ENCODE results near the gene RASSF8. TPM values are rescaled to one million over a fixed set of nuclear protein-coding genes. Genes with fewer than 3 reads are reported as not detected.
A peak's percentile ranks its signal among the peaks of the same experiment; 100 is the strongest.

The RASSF8 gene
- total and polyA plus RNA-seq, 4 donors: 10.6 to 86.7 (median 47.3) TPM

DNA sequence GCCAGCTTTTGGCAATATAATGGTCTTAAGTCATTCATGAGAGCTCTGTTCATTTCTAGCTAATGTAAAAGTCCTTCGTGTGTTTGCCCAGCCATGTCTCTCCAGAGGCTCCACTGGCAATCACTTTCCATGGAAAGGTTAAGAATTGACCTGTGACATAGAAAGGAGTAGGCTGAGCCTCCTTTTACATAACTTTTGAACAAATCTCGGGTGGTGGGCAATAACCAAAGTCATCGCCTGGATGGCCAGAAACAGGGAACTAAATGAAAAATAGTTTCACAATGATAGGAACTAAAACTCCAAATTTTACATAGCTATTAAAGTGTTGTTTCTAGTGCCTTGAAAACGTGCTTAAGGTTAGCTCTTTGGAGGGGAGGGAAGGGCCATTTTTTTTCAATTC is 159.8 kb downstream of the RASSF8 start:
- no peak for DNase-seq
- Histone ChIP-seq H3K27ac (ENCODE audit: low read depth in 1 of 2, low read length in 2 of 2) (no peak overlapping the region), H3K27me3 (ENCODE audit: control insufficient read depth in 1 of 2, insufficient read depth in 2 of 2, low read length in 1 of 2) (no peaks in the 10 kb centered on the region), H3K4me1 (ENCODE audit: control insufficient read depth in 1 of 2, insufficient read depth in 2 of 2, low read length in 2 of 2) (no peaks in the 10 kb centered on the region), H3K9me3 (ENCODE audit: control insufficient read depth, low read length) (no peaks in the 10 kb centered on the region), H3K36me3 (ENCODE audit: control insufficient read depth in 1 of 2, insufficient read depth in 2 of 2, low read length in 1 of 2) (no peaks in the 10 kb centered on the region), H3K4me3 (ENCODE audit: low read length in 2 of 2) (no peak overlapping the region)
- no peak for ATAC-seq (ENCODE audit: low FRiP score)
- intact Hi-C loops (cut with DNase I): loop anchor here (5.0 to 10.0 kb wide), 2 partner anchors 154 to 494 kb away; no protein-coding TSS in a partner anchor
- WGBS, 2 donors: 79 to 87% methylated on average over 4 of the region's 4 CpGs

DNA sequence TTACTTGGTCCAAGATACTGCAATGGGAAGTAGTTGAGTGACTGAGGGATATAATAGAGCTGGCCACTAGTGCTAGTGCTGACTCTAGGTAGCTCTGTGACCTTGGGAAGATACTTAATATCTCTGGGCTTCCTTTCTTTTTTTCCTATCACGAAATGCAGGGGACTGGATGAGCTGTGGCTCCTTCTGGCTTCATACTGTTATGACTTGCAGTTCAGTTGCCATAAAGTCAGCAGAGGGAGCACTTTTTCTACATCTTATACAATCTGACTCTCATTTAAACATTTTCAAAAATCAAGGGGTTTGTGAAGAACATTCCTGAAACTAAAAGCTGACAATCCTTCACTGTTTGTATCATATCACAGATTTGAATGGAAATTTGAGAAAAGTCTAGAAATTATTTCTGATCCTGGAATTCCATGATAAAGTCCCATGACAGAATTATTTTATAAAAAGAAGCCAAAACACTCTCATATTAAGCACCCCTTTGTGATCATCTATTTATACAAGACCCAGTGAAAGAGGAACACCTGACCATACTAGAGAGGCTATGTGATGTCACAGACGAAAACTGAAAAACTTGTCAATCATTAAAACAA is 161.0 kb downstream of the RASSF8 start:
- Histone ChIP-seq H3K27ac (ENCODE audit: low read depth in 1 of 2, low read length in 2 of 2) (no peak overlapping the region), H3K9me3 (ENCODE audit: control insufficient read depth, low read length) (no peaks in the 10 kb centered on the region), H3K4me3 (ENCODE audit: low read length in 2 of 2) (no peak overlapping the region), H3K4me1 (ENCODE audit: control insufficient read depth in 1 of 2, insufficient read depth in 2 of 2, low read length in 2 of 2) (no peaks in the 10 kb centered on the region), H3K36me3 (ENCODE audit: control insufficient read depth in 1 of 2, insufficient read depth in 2 of 2, low read length in 1 of 2) (no peaks in the 10 kb centered on the region), H3K27me3 (ENCODE audit: control insufficient read depth in 1 of 2, insufficient read depth in 2 of 2, low read length in 1 of 2) (no peaks in the 10 kb centered on the region)
- WGBS, 2 donors: 8 to 21% methylated on average over 2 of the region's 2 CpGs
- intact Hi-C loops (cut with DNase I): loop anchor here (5.0 to 10.0 kb wide), 2 partner anchors 155 to 493 kb away; no protein-coding TSS in a partner anchor
- DNase-seq: no peak
- ATAC-seq (ENCODE audit: low FRiP score): no peak

DNA sequence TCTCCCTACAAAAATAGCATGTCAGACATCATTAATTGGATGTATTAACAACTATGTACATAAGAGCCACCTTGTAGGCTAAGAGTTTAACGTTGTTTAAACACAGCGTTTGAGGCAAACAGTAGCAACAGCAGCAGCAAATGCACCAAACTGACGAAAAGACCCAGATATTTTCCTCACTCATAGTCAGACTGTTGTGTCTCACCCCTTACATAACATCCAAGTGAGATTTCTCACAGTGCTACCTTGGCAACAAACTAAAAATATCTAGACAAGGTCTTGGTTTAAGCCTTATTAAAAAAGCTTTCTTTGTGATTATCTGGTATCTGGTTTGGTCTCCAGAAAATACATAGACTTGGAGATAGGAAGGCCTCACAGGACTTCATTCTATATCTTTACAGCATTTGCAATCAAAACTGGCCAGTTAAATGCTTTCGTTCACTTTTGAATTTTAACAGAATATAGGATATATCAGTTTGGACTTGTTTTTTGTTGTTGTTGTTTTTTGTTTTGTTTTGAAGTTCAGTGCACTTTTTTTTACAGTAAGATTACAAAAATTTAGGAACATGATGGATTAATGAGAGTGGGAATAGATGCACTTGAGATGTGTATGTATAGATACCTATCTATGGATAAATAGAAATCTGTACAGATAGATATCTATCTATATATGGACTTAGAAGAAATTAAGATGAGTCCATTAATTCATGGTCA is 162.2 kb downstream of the RASSF8 start:
- 37 to 44% methylated on average over 4 of the region's 4 CpGs for WGBS, 2 donors
- intact Hi-C loops (cut with DNase I): loop anchor here (5.0 to 10.0 kb wide), 3 partner anchors 77 to 304 kb away; partner anchors contain the start of gene SSPN (in 1 of the 2)
- Histone ChIP-seq H3K27ac (ENCODE audit: low read depth in 1 of 2, low read length in 2 of 2) (peak overlapping the region; percentile 32 to 35), H3K36me3 (ENCODE audit: control insufficient read depth in 1 of 2, insufficient read depth in 2 of 2, low read length in 1 of 2) (no peaks in the 10 kb centered on the region), H3K4me3 (ENCODE audit: low read length in 2 of 2) (no peak overlapping the region), H3K4me1 (ENCODE audit: control insufficient read depth in 1 of 2, insufficient read depth in 2 of 2, low read length in 2 of 2) (no peaks in the 10 kb centered on the region), H3K9me3 (ENCODE audit: control insufficient read depth, low read length) (no peaks in the 10 kb centered on the region), H3K27me3 (ENCODE audit: control insufficient read depth in 1 of 2, insufficient read depth in 2 of 2, low read length in 1 of 2) (no peaks in the 10 kb centered on the region)
- DNase-seq: no peak
- no peak for ATAC-seq (ENCODE audit: low FRiP score)

GRCh38 chr12:26121323-26122060 is 163.0 kb downstream of the RASSF8 start:
- Histone ChIP-seq H3K27me3 (ENCODE audit: control insufficient read depth in 1 of 2, insufficient read depth in 2 of 2, low read length in 1 of 2) (no peaks in the 10 kb centered on the region), H3K4me1 (ENCODE audit: control insufficient read depth in 1 of 2, insufficient read depth in 2 of 2, low read length in 2 of 2) (no peaks in the 10 kb centered on the region), H3K9me3 (ENCODE audit: control insufficient read depth, low read length) (no peaks in the 10 kb centered on the region), H3K27ac (ENCODE audit: low read depth in 1 of 2, low read length in 2 of 2) (peak overlapping the region; percentile 68 to 90), H3K4me3 (ENCODE audit: low read length in 2 of 2) (peak overlapping the region; percentile 96 to 97), H3K36me3 (ENCODE audit: control insufficient read depth in 1 of 2, insufficient read depth in 2 of 2, low read length in 1 of 2) (no peaks in the 10 kb centered on the region)
- ATAC-seq (ENCODE audit: low FRiP score): no peak
- no peak for DNase-seq
- intact Hi-C loops (cut with DNase I): loop anchor here (5.0 to 10.0 kb wide), 3 partner anchors 76 to 303 kb away; partner anchors contain the start of gene SSPN (in 1 of the 2)
- 23 to 26% methylated on average over 15 of the region's 15 CpGs for WGBS, 2 donors

- Histone ChIP-seq H3K4me1 (ENCODE audit: control insufficient read depth in 1 of 2, insufficient read depth in 2 of 2, low read length in 2 of 2) (no peaks in the 10 kb centered on the region), H3K27ac (ENCODE audit: low read depth in 1 of 2, low read length in 2 of 2) (peak overlapping the region; percentile 68 to 90), H3K4me3 (ENCODE audit: low read length in 2 of 2) (peak overlapping the region; percentile 96 to 97), H3K36me3 (ENCODE audit: control insufficient read depth in 1 of 2, insufficient read depth in 2 of 2, low read length in 1 of 2) (no peaks in the 10 kb centered on the region), H3K27me3 (ENCODE audit: control insufficient read depth in 1 of 2, insufficient read depth in 2 of 2, low read length in 1 of 2) (no peaks in the 10 kb centered on the region), H3K9me3 (ENCODE audit: control insufficient read depth, low read length) (no peaks in the 10 kb centered on the region)
- WGBS, 2 donors: 0 to 1% methylated on average over 30 to 88 of the region's 88 CpGs
- no peak for ATAC-seq (ENCODE audit: low FRiP score)
- intact Hi-C loops (cut with DNase I): loop anchor here (5.0 to 10.0 kb wide), 3 partner anchors 75 to 303 kb away; partner anchors contain the start of gene SSPN (in 1 of the 2)
- peak; percentile 60 to 80 for DNase-seq
These were observed 163.7 kb downstream of the RASSF8 start for GRCh38 chr12:26122061-26122680.

- peak overlapping the region; percentile 68 to 90 for H3K27ac ChIP-seq (ENCODE audit: low read depth in 1 of 2, low read length in 2 of 2)
- no peaks in the 10 kb centered on the region for H3K4me1 ChIP-seq (ENCODE audit: control insufficient read depth in 1 of 2, insufficient read depth in 2 of 2, low read length in 2 of 2)
- intact Hi-C loops (cut with DNase I): loop anchor here (5.0 to 10.0 kb wide), 3 partner anchors 74 to 302 kb away; partner anchors contain the start of gene SSPN (in 1 of the 2)
- no peaks in the 10 kb centered on the region for H3K36me3 ChIP-seq (ENCODE audit: control insufficient read depth in 1 of 2, insufficient read depth in 2 of 2, low read length in 1 of 2)
- H3K9me3 ChIP-seq (ENCODE audit: control insufficient read depth, low read length): no peaks in the 10 kb centered on the region
- H3K4me3 ChIP-seq (ENCODE audit: low read length in 2 of 2): peak overlapping the region; percentile 96 to 97
- 0% methylated on average over 47 to 69 of the region's 69 CpGs for WGBS, 2 donors
- ATAC-seq (ENCODE audit: low FRiP score) (peak; percentile 47), DNase-seq (peak; percentile 80 to 89)
- H3K27me3 ChIP-seq (ENCODE audit: control insufficient read depth in 1 of 2, insufficient read depth in 2 of 2, low read length in 1 of 2): no peaks in the 10 kb centered on the region
These were observed 164.4 kb downstream of the RASSF8 start for GRCh38 chr12:26122681-26123481.

GRCh38 chr12:26123482-26123980 is 165.0 kb downstream of the RASSF8 start:
- DNase-seq: no peak
- WGBS, 2 donors: 3% methylated on average over 8 of the region's 8 CpGs
- no peak for ATAC-seq (ENCODE audit: low FRiP score)
- no peaks in the 10 kb centered on the region for H3K27me3 ChIP-seq (ENCODE audit: control insufficient read depth in 1 of 2, insufficient read depth in 2 of 2, low read length in 1 of 2)
- peak overlapping the region; percentile 68 to 90 for H3K27ac ChIP-seq (ENCODE audit: low read depth in 1 of 2, low read length in 2 of 2)
- intact Hi-C loops (cut with DNase I): loop anchor here (5.0 to 10.0 kb wide), 3 partner anchors 74 to 301 kb away; partner anchors contain the start of gene SSPN (in 1 of the 2)
- peak overlapping the region; percentile 96 to 97 for H3K4me3 ChIP-seq (ENCODE audit: low read length in 2 of 2)
- H3K4me1 ChIP-seq (ENCODE audit: control insufficient read depth in 1 of 2, insufficient read depth in 2 of 2, low read length in 2 of 2): no peaks in the 10 kb centered on the region
- H3K36me3 ChIP-seq (ENCODE audit: control insufficient read depth in 1 of 2, insufficient read depth in 2 of 2, low read length in 1 of 2): no peaks in the 10 kb centered on the region
- H3K9me3 ChIP-seq (ENCODE audit: control insufficient read depth, low read length): no peaks in the 10 kb centered on the region
